NCI-H446 treated with DMSO at 0.1 percent for 48 hours (cell line): ENCODE results near the gene TP53TG3D.
"Not testable (repeated sequence)": the region's sequence is repeated elsewhere in the genome, so short reads cannot be mapped to it uniquely, and the experiment has no call there.

Source experiments
- DNase-seq: peaks from one replicate; lab custom pipeline; 2025; lab: John Stamatoyannopoulos, UW

The TP53TG3D gene

GRCh38 chr16:32252986-32253385 is at the start of gene TP53TG3D:
Gene TP53TG3D (plus strand): TSS chr16:32253286. CDS start chr16:32253354, 68 bp downstream.
- not testable (repeated sequence) for DNase-seq

GRCh38 chr16:32253507-32253906 is 421 bp downstream of the TP53TG3D start:
- DNase-seq, result not testable (repeated sequence)

- not testable (repeated sequence) for DNase-seq
Measured at GRCh38 chr16:32261526-32261925, 8.4 kb downstream of the TP53TG3D start.

- not testable (repeated sequence) for DNase-seq
Measured at GRCh38 chr16:32263552-32263951, 10.5 kb downstream of the TP53TG3D start.

DNA sequence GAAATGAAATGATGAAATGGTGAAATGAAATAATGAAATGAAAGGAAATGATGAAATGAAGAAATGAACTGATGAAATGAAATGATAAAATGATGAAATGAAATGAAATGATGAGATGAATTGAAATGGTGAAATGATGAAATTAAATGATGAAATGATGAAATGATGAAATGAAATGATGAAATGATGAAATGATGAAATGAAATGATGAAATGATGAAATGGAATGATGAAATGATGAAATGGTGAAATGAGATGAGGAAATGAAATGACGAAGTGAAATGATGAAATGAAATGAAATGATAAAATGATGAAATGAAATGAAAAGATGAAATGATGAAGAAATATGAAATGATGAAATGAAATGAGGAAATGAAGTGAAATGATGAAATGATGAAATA is 28.8 kb downstream of the TP53TG3D start:
- DNase-seq, result not testable (repeated sequence)

DNA sequence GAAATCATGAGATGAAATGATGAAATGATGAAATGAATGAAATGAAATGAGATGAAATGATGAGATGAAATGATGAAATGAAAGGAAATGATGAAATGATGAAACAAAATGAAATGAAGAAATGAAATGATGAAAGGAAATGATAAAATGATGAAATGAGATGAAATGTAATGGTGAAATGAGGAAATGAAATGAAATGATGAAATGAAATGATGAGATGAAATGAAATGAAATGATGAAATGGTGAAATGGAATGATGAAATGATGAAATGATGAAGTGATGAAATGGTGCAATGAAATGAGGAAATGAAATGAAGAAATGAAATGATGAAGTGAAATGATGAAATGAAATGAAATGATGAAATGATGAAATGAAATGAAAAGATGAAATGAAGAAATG is 29.9 kb downstream of the TP53TG3D start:
- DNase-seq, result not testable (repeated sequence)

DNA sequence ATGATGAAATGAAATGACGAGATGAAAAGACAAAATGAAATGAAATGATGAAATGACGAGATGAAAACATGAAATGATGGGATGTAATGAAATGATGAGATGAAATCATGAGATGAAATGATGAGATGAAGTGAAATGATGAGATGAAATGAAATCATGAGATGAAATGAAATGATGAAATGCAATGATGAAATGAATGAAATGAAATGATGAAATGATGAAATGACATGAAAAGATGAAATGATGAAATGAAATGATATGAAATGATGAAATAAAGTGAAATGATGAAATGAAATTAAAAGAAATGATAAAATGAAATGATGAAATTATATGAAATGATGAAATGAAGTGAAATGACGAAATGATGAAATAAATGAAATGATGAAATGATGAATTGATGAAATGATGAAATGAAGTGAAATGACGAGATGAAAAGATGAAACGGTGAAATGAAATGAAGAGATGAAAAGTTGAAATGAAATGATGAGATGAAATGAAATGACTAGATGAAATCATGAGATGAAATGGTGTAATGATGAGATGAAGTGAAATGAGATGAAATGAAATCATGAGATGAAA is 30.9 kb downstream of the TP53TG3D start:
- DNase-seq, result not testable (repeated sequence)

DNA sequence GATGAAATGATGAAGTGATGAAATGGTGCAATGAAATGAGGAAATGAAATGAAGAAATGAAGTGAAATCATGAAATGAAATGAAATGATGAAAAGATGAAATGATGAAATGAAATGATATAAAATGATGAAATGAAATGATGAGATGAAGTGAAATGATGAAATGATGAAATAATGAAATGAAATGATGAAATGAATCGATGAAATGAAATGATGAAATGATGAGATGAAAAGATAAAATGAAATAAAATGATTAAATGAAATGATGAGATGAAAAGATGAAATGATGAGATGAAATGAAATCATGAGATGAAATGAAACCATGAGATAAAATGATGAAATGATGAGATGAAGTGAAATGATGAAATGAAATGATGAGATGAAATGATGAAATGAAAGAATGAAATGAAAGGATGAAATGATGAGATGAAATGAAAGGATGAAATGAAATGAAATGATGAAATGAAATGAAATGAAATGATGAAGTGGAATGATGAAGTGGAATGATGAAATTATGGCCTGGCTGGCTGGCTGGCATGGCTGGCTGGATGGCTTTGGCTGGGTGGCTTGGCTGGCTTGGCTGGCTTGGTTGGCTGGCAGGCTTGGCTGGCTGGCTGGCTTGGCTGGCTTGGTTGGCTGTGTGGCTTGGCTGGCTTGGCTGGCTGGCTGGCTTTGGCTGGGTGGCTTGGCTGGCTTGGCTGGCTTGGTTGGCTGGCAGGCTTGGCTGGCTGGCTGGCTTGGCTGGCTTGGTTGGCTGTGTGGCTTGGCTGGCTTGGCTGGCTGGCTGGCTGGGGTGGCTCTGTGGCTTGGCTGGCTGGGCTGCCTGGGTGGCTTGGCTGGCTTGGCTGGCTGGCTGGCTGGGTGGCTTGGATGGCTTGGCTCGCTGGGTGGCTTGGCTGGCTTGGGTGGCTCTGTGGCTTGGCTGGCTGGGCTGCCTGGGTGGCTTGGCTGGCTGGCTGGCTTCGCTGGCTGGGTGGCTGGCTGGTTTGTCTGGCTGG is 32.0 kb downstream of the TP53TG3D start:
- DNase-seq, result not testable (repeated sequence)

GRCh38 chr16:32286193-32286592 is 33.1 kb downstream of the TP53TG3D start:
- not testable (repeated sequence) for DNase-seq

DNA sequence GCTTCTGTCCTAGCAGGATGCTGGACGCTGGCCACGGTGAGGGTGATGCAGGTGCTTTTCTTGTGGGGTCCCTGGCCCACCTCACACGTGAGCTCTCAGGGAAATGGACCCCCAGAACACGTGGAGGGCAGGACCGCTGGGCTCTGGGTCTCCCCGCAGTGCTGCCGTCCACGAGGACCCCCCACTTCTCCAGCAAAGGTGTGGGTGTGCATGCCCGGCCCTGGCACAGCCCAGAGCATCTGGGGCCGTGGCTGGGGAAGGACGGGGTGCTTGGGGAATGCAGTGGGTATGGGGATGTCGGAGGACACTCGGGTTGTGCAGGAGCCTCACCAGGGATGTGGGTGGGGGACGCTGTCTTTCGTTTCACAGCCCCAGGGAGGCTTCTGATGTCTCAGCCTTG is 34.7 kb downstream of the TP53TG3D start:
- not testable (repeated sequence) for DNase-seq

DNA sequence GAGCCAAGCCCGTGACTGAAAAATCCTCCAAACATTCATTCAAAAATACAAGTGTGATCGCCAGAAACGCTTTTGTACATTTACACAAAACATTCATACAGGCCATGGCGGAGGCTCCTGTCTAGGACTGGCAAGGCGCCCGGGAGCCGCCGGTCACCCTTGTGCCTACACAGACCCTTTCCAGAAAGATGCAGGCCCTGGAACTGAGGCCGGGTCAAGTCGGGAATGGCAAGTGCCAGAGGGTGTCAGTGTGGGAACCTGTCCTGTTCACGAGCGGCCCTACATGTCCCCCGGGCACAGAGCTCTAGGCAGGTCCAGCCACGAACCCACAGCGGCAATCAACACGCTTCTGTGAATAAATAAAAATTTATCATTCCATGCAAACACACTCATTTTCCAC is 36.1 kb downstream of the TP53TG3D start:
- DNase-seq, result not testable (repeated sequence)

DNA sequence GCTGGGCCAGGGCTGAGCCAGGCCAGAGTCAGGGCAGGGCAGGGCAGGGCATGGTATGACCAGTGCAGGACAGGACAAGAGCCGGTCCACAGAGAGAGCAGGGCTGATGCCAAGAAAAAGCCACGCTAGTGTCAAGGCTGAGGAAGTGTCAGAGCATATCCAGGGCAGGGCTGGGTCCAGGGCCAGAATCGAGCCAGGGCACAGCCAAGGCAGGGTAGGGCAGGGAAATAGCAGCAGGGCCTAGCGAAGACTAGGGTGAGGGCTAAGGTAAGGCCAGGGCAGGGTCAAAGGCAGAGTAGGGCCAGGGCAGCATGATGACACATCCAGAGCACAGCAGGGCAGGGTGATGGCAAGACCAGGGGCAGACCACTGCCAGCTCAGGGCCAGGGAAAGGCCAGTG is 49.7 kb downstream of the TP53TG3D start:
- not testable (repeated sequence) for DNase-seq
